SK-N-SH (cell line): ENCODE results near the gene FBXO30. TPM values are rescaled to one million over a fixed set of nuclear protein-coding genes. Genes with fewer than 3 reads are reported as not detected.

Source experiments
- CTCF ChIA-PET: fragments of 300-600, 350-600 bp; formaldehyde crosslinking; extraction: SDS; loops from one replicate; lab custom pipeline; 2021; lab: Yijun Ruan, JAX
- POLR2A ChIA-PET: fragments of 350-600 bp; sonication (Branson Sonifier 250); formaldehyde crosslinking; extraction: SDS; loops from one replicate; lab custom pipeline; 2020; ENCODE audit warnings: antibody characterized with exemption, inconsistent platforms; lab: Yijun Ruan, JAX
- DNase-seq: peaks from one replicate; pipeline ENCODE4 v3.0.0; 2012
- H2AFZ ChIP-seq: fragments of 200-600 bp; sonication (generic); 2 replicates; pipeline ENCODE4 v1.8.1; 2016; ENCODE audit warnings: antibody characterized with exemption, mild to moderate bottlenecking, low read depth
- H3F3A ChIP-seq: fragments of 200-600 bp; sonication (generic); replicated peaks from 2 replicates; pipeline ENCODE3; 2016; ENCODE audit warnings: antibody characterized with exemption, mild to moderate bottlenecking; ENCODE audit not compliant: insufficient read depth
- H3K27ac ChIP-seq, 2 experiments: fragments of 200-500 bp in 1 of 2; fragments of 200-600 bp in 1 of 2; sonication (Bioruptor generic) in 1 of 2; sonication (generic), shearing (Covaris generic) in 1 of 2; 2 replicates each; pipeline versions ENCODE4 v1.5.1 to v1.6.1; 2014 to 2016; ENCODE audit warnings: low read depth in 2 of 2, inconsistent platforms in 1 of 2, low read length in 1 of 2, mild to moderate bottlenecking in 1 of 2, mixed read lengths in 1 of 2
- H3K27me3 ChIP-seq: fragments of 200-600 bp; sonication (generic), shearing (Covaris generic); 2 replicates; pipeline ENCODE4 v1.6.1; 2016; ENCODE audit warnings: mixed run types; ENCODE audit not compliant: insufficient read depth
- H3K36me3 ChIP-seq, 2 experiments: fragments of 200-500 bp in 1 of 2; fragments of 200-600 bp in 1 of 2; sonication (Bioruptor generic) in 1 of 2; sonication (generic) in 1 of 2; replicated peaks in 1 of 2; 2 replicates each; pipeline versions ENCODE3 to v1.5.1; 2014 to 2016; ENCODE audit warnings: low read length in 1 of 2, mild to moderate bottlenecking in 1 of 2; ENCODE audit not compliant: insufficient read depth in 2 of 2, control insufficient read depth in 1 of 2
- H3K4me1 ChIP-seq, 2 experiments: fragments of 200-500 bp in 1 of 2; fragments of 200-600 bp in 1 of 2; sonication (Bioruptor generic) in 1 of 2; sonication (generic), shearing (Covaris generic) in 1 of 2; 2 replicates each; pipeline versions ENCODE4 v1.5.1 to v1.6.1; 2014 to 2016; ENCODE audit warnings: low read depth in 1 of 2, low read length in 1 of 2, mixed run types in 1 of 2; ENCODE audit not compliant: insufficient read depth in 2 of 2, control insufficient read depth in 1 of 2
- H3K4me2 ChIP-seq: fragments of 200-600 bp; sonication (generic), shearing (Covaris generic); 2 replicates; pipeline ENCODE4 v1.6.1; 2017; ENCODE audit warnings: mixed run types
- H3K4me3 ChIP-seq, 2 experiments: fragments of 200-500 bp in 1 of 2; fragments of 200-600 bp in 1 of 2; sonication (Bioruptor generic) in 1 of 2; sonication (generic), shearing (Covaris generic) in 1 of 2; 2 replicates each; pipeline versions ENCODE4 v1.5.1 to v1.8.1; 2014 to 2016; ENCODE audit warnings: low read depth in 2 of 2, inconsistent platforms in 1 of 2, low read length in 1 of 2, mild to moderate bottlenecking in 1 of 2, mixed read lengths in 1 of 2, moderate library complexity in 1 of 2
- H3K79me2 ChIP-seq: fragments of 200-600 bp; sonication (generic); 2 replicates; pipeline ENCODE4 v1.8.1; 2017; ENCODE audit warnings: mild to moderate bottlenecking; ENCODE audit not compliant: insufficient read depth
- H3K9ac ChIP-seq: fragments of 200-600 bp; sonication (generic); 2 replicates; pipeline ENCODE4 v1.6.1; 2017; ENCODE audit warnings: mixed run types
- H3K9me2 ChIP-seq: fragments of 200-600 bp; sonication (generic); 2 replicates; pipeline ENCODE4 v1.6.1; 2017; ENCODE audit warnings: mixed run types
- H3K9me3 ChIP-seq: fragments of 200-600 bp; sonication (generic); 2 replicates; pipeline ENCODE4 v1.6.1; 2017; ENCODE audit warnings: mixed run types, mild to moderate bottlenecking, moderate library complexity
- H4K20me1 ChIP-seq: fragments of 200-600 bp; sonication (generic); 2 replicates; pipeline ENCODE4 v1.6.1; 2017; ENCODE audit warnings: mild to moderate bottlenecking, mixed run types; ENCODE audit not compliant: insufficient read depth
- ELF1 ChIP-seq: IDR thresholded peaks from 2 replicates; pipeline ENCODE4 v1.4.0; 2012
- EP300 ChIP-seq, 2 experiments: IDR thresholded peaks; 2 replicates each; pipeline versions ENCODE4 v1.4.0 to v1.6.1; 2012; ENCODE audit warnings: borderline replicate concordance in 1 of 2, low read depth in 1 of 2, low read length in 1 of 2
- FOSL2 ChIP-seq: IDR thresholded peaks from 2 replicates; pipeline ENCODE4 v1.4.0; 2012; ENCODE audit warnings: low read depth, mild to moderate bottlenecking, moderate library complexity, borderline replicate concordance
- FOXJ3 ChIP-seq: sonication (generic); formaldehyde crosslinking; IDR thresholded peaks from 2 replicates; pipeline ENCODE4 v1.5.1; 2020; ENCODE audit warnings: mild to moderate bottlenecking, missing genetic modification reagents
- JUND ChIP-seq: IDR thresholded peaks from 2 replicates; pipeline ENCODE4 v1.4.0; 2012
- RAD21 ChIP-seq: IDR thresholded peaks from 2 replicates; pipeline ENCODE4 v1.6.1; 2012; ENCODE audit warnings: mild to moderate bottlenecking, low read length
- RFX5 ChIP-seq: IDR thresholded peaks from 2 replicates; pipeline ENCODE4 v1.6.1; 2012; ENCODE audit warnings: mild to moderate bottlenecking, improper control_type of control experiment, low read length
- TCF12 ChIP-seq: IDR thresholded peaks from 2 replicates; pipeline ENCODE4 v1.4.0; 2012
- TEAD4 ChIP-seq: IDR thresholded peaks from 2 replicates; pipeline ENCODE4 v1.4.0; 2012; ENCODE audit warnings: mild to moderate bottlenecking, borderline replicate concordance; ENCODE audit not compliant: insufficient read depth
- YY1 ChIP-seq: IDR thresholded peaks from 2 replicates; pipeline ENCODE4 v1.4.0; 2012; ENCODE audit warnings: low read depth, mild to moderate bottlenecking
- WGBS: methylation state at CpG from one replicate; pipeline ENCODE4 v1.1.6; 2017; ENCODE audit warnings: low lambda C conversion rate; 5-methylcytosine and 5-hydroxymethylcytosine counted together
- polyA plus RNA-seq, 3 experiments: library from polyadenylated mRNA; depleted of rRNA; stranded (reverse); fragments of >200 nt; gene quantifications; 2 replicates each; pipeline ENCODE4 v1.2.3, GENCODE V29; 2012
- TF ChIP-seq, protein P1 (sequence below): fragments of 150-350 bp; IDR thresholded peaks from 2 replicates; pipeline ENCODE4 v1.6.1; 2017; ENCODE audit warnings: antibody characterized with exemption, low read length, low read depth, borderline replicate concordance
- TF ChIP-seq, protein P2 (sequence below): IDR thresholded peaks from 2 replicates; pipeline ENCODE4 v1.4.0; 2012; ENCODE audit warnings: low read depth

FBXO30 gene
- polyA plus RNA-seq, 1 of the 3 experiments (the other 2 are of a cell fraction) = 1.7 TPM

DNA sequence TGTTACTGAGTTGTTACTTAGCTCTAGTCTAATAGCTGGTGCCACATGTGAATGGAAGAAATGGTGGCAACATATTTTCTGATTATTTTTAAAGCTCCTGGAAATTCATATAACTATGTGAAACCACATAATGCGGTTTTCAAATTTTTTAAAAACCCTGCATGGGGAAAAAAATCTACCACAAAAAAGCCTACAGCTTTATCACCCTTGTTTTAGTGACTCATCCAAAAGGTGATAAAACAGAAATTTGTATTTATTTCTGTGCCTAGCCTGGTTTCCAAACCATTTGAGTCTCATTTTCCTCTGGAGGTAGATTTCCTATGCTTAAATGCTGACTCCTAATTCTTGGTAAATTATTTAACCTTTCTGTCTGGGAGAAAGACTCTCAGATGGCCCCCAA, 5.4 kb upstream of the FBXO30 start:
- no peak overlapping the region for H3K4me3 ChIP-seq
- peaks cover 0 to 7% of the 10 kb centered on the region in 2 experiments; a peak in 3 of 4 replicates for H3K4me1 ChIP-seq
- TF ChIP-seq YY1 = no peak
- TF ChIP-seq, protein P1, sequence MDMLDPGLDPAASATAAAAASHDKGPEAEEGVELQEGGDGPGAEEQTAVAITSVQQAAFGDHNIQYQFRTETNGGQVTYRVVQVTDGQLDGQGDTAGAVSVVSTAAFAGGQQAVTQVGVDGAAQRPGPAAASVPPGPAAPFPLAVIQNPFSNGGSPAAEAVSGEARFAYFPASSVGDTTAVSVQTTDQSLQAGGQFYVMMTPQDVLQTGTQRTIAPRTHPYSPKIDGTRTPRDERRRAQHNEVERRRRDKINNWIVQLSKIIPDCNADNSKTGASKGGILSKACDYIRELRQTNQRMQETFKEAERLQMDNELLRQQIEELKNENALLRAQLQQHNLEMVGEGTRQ = no peak
- TF ChIP-seq RFX5 = no peak
- no peak for TF ChIP-seq EP300 (IDR thresholded peaks at IDR 0.05; ENCODE audit: borderline replicate concordance in 1 of 2, low read depth in 1 of 2, low read length in 1 of 2)
- TF ChIP-seq, protein P2, sequence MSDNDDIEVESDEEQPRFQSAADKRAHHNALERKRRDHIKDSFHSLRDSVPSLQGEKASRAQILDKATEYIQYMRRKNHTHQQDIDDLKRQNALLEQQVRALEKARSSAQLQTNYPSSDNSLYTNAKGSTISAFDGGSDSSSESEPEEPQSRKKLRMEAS = no peak
- H3K9me2 ChIP-seq = no peaks in the 10 kb centered on the region
- no peaks in the 10 kb centered on the region for H3K36me3 ChIP-seq
- H3K4me2 ChIP-seq = no peak overlapping the region
- no peaks in the 10 kb centered on the region for H4K20me1 ChIP-seq
- no peaks in the 10 kb centered on the region for H3K9me3 ChIP-seq
- H2AFZ ChIP-seq = no peak overlapping the region
- H3K79me2 ChIP-seq = peaks cover 12% of the 10 kb centered on the region
- H3K9ac ChIP-seq = no peak overlapping the region
- H3K27me3 ChIP-seq = no peaks in the 10 kb centered on the region
- no peak for DNase-seq
- ChIA-PET POLR2A (no interaction called here), CTCF (interaction anchor here (1.2 kb wide), 1 partner anchor 15 kb away, joined by 3 read pairs; no protein-coding TSS in a partner anchor)
- 90% methylated on average over 1 of the region's 1 CpG for WGBS
- H3F3A ChIP-seq = no peaks in the 10 kb centered on the region
- H3K27ac ChIP-seq = no peak overlapping the region

DNA sequence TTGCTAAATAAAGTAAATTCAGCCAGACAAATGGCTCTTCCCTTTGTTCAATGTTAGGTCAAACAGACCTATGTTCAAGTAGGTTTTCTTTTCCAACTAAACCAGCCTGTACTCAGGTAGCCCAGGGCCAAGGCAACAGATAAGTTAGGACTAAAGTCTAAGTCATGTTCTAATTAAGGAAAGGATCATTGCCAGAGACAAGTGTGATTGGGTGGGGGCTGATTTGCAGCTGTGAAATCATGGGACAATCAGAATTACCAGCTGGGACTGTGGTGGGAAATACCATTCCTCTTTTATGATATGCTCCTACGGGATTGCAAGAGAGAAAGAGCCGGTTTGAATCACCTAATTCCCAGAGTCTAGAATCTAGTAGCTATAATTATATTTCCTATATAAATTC, 4.2 kb upstream of the FBXO30 start:
- Histone ChIP-seq H3K27ac (no peak overlapping the region), H3K36me3 (no peaks in the 10 kb centered on the region), H3K9ac (no peak overlapping the region), H3K4me3 (no peak overlapping the region), H3F3A (peaks cover 2% of the 10 kb centered on the region), H3K27me3 (no peaks in the 10 kb centered on the region)
- no peak for DNase-seq
- CTCF ChIA-PET = interaction anchor here (1.2 kb wide), 1 partner anchor 17 kb away, joined by 3 read pairs; no protein-coding TSS in a partner anchor
- no peak for TF ChIP-seq FOXJ3
- no peak for TF ChIP-seq ELF1
- TF ChIP-seq TEAD4 = no peak
- TF ChIP-seq, protein P1 = no peak
- TF ChIP-seq FOSL2 = no peak
- no peak for TF ChIP-seq TCF12
- TF ChIP-seq EP300 (IDR thresholded peaks at IDR 0.05; ENCODE audit: borderline replicate concordance in 1 of 2, low read depth in 1 of 2, low read length in 1 of 2) = no peak
- TF ChIP-seq JUND = no peak
- TF ChIP-seq RAD21 = no peak
- no peak for TF ChIP-seq RFX5
- TF ChIP-seq, all 33 proteins: peak for 0
- H3K9me3 ChIP-seq = no peaks in the 10 kb centered on the region
- H3K4me2 ChIP-seq = no peak overlapping the region
- WGBS = 97% methylated on average over 2 of the region's 2 CpGs
- no peaks in the 10 kb centered on the region for H3K9me2 ChIP-seq
- no peak overlapping the region for H2AFZ ChIP-seq
- H3K4me1 ChIP-seq = peaks cover 0 to 7% of the 10 kb centered on the region in 2 experiments; a peak in 3 of 4 replicates
- POLR2A ChIA-PET = no interaction called here
- no peaks in the 10 kb centered on the region for H4K20me1 ChIP-seq
- peaks cover 16% of the 10 kb centered on the region for H3K79me2 ChIP-seq
